Breast epithelium (tissue), 3 donors: ENCODE data around the gene TBL1XR1.

Experiments
- CTCF ChIP-seq, 3 donors: fragments of 450-650 bp; IDR thresholded peaks; one replicate each; pipeline ENCODE4 v1.5.1; 2016 to 2017; ENCODE audit warnings: antibody characterized with exemption in 3 of 3, mild to moderate bottlenecking in 3 of 3, moderate library complexity in 3 of 3
- POLR2A ChIP-seq: fragments of 450-650 bp; IDR thresholded peaks from one replicate; pipeline ENCODE4 v1.6.1; 2016; ENCODE audit warnings: antibody characterized with exemption, mild to moderate bottlenecking, moderate library complexity
- POLR2AphosphoS5 ChIP-seq, 3 donors: sonication (generic); formaldehyde crosslinking; IDR thresholded peaks; one replicate each; pipeline ENCODE4 v1.6.1; 2017; ENCODE audit warnings: antibody characterized with exemption in 3 of 3

- TF ChIP-seq CTCF (IDR thresholded peaks at IDR 0.05) (no peak), POLR2AphosphoS5 (IDR thresholded peaks at IDR 0.05) (no peak), POLR2A (no peak)
Measured at GRCh38 chr3:176994891-176995781, 202.1 kb downstream of the TBL1XR1 start.
